Vagina (tissue), 2 donors: ENCODE results near the gene LCLAT1. TPM values are rescaled to one million over a fixed set of nuclear protein-coding genes. Genes with fewer than 3 reads are reported as not detected.

Experiments
- DNase-seq, 2 donors: peaks; one replicate each; pipeline ENCODE4 v3.0.0-alpha.2; 2017; ENCODE audit errors: extremely low spot score in 2 of 2
- H3K27ac ChIP-seq: fragments of 200-600 bp; sonication (generic); one replicate; pipeline ENCODE4 v1.5.1; 2019
- H3K27me3 ChIP-seq: fragments of 200-600 bp; sonication (generic); one replicate; pipeline ENCODE4 v1.5.1; 2019
- H3K36me3 ChIP-seq, 2 donors: fragments of 200-600 bp; sonication (generic); one replicate each; pipeline ENCODE4 v1.5.1; 2017 to 2019
- H3K4me1 ChIP-seq: fragments of 200-600 bp; sonication (generic); one replicate; pipeline ENCODE4 v1.5.1; 2019
- H3K4me3 ChIP-seq, 2 donors: fragments of 200-600 bp; sonication (generic); 1 replicate in 1 of 2; 2 replicates in 1 of 2; pipeline ENCODE4 v1.5.1; 2016 to 2019
- H3K9me3 ChIP-seq: fragments of 200-600 bp; sonication (generic); one replicate; pipeline ENCODE4 v1.5.1; 2019
- POLR2A ChIP-seq, 2 donors: fragments of 450-650 bp; IDR thresholded peaks; one replicate each; pipeline ENCODE4 v1.6.1; 2017; ENCODE audit warnings: antibody characterized with exemption in 2 of 2, mild to moderate bottlenecking in 2 of 2, moderate library complexity in 2 of 2
- POLR2AphosphoS5 ChIP-seq, 2 donors: sonication (generic); formaldehyde crosslinking; IDR thresholded peaks; one replicate each; pipeline ENCODE4 v1.9.0; 2017; ENCODE audit warnings: antibody characterized with exemption in 2 of 2, mild to moderate bottlenecking in 2 of 2, low read depth in 1 of 2; ENCODE audit not compliant: insufficient read depth in 1 of 2
- intact Hi-C: fragments of 100-400 bp; cut with DNase I; formaldehyde crosslinking; loops from one replicate; pipeline ENCODE4 v1.15.1; 2023
- total RNA-seq: library from RNA; depleted of rRNA; stranded (reverse); fragments of >200 nt; gene quantifications from one replicate; pipeline ENCODE4 v1.2.3, GENCODE V29; 2016
- TF ChIP-seq, protein P1 (sequence below), 3 experiments: fragments of 450-650 bp in 2 of 3; fragments of 200-600 bp in 1 of 3; sonication (generic) in 1 of 3; IDR thresholded peaks; one replicate each; pipeline ENCODE4 v1.5.1; 2017 to 2019; ENCODE audit warnings: antibody characterized with exemption in 3 of 3, mild to moderate bottlenecking in 2 of 3, moderate library complexity in 2 of 3

LCLAT1 gene
- total RNA-seq, 1 donor from 2014 or later, result 19.6 TPM

DNA sequence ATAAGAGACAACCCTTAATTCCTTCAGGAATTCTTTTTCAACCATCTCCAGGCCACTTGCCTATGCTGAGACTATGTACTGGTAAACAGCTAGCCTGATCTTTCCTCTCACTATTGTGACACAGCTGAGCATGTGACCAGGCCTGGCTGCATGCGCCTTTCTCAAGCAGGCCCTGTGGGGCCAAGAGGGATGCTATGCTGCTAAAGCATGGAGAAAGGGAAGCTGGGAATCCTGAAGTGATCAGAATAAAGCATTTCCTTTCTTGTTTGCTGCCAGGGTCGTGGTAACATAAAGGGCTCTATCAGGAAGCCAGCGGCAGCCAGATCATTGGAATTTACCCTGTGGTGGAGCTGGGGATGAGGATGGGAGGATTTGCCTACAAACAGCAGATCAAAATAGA, 29.8 kb upstream of the LCLAT1 start:
- Histone ChIP-seq H3K27ac (peak overlapping the region; percentile 46), H3K4me1 (peaks cover 33% of the 10 kb centered on the region), H3K27me3 (no peaks in the 10 kb centered on the region), H3K4me3 (no peak overlapping the region), H3K9me3 (no peaks in the 10 kb centered on the region), H3K36me3 (no peaks in the 10 kb centered on the region)
- intact Hi-C loops, result no loop called here
- TF ChIP-seq, protein P1, sequence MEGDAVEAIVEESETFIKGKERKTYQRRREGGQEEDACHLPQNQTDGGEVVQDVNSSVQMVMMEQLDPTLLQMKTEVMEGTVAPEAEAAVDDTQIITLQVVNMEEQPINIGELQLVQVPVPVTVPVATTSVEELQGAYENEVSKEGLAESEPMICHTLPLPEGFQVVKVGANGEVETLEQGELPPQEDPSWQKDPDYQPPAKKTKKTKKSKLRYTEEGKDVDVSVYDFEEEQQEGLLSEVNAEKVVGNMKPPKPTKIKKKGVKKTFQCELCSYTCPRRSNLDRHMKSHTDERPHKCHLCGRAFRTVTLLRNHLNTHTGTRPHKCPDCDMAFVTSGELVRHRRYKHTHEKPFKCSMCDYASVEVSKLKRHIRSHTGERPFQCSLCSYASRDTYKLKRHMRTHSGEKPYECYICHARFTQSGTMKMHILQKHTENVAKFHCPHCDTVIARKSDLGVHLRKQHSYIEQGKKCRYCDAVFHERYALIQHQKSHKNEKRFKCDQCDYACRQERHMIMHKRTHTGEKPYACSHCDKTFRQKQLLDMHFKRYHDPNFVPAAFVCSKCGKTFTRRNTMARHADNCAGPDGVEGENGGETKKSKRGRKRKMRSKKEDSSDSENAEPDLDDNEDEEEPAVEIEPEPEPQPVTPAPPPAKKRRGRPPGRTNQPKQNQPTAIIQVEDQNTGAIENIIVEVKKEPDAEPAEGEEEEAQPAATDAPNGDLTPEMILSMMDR (IDR thresholded peaks at IDR 0.05), result no peak
- TF ChIP-seq POLR2AphosphoS5 (IDR thresholded peaks at IDR 0.05; ENCODE audit: insufficient read depth in 1 of 2, low read depth in 1 of 2), result peak in 1 of 2 donors; percentile 82
- no peak for TF ChIP-seq POLR2A (IDR thresholded peaks at IDR 0.05)
- DNase-seq, result no peak

- no peak for DNase-seq
- Histone ChIP-seq H3K9me3 (no peaks in the 10 kb centered on the region), H3K27me3 (no peaks in the 10 kb centered on the region), H3K4me3 (no peak overlapping the region), H3K36me3 (no peaks in the 10 kb centered on the region), H3K4me1 (peaks cover 33% of the 10 kb centered on the region), H3K27ac (peak overlapping the region; percentile 60)
- intact Hi-C loops, result no loop called here
- TF ChIP-seq POLR2A (IDR thresholded peaks at IDR 0.05) (no peak), POLR2AphosphoS5 (IDR thresholded peaks at IDR 0.05; ENCODE audit: insufficient read depth in 1 of 2, low read depth in 1 of 2) (no peak)
- TF ChIP-seq, protein P1 (IDR thresholded peaks at IDR 0.05), result no peak
Observed at GRCh38 chr2:30421026-30421603, 25.9 kb upstream of the LCLAT1 start.

DNA sequence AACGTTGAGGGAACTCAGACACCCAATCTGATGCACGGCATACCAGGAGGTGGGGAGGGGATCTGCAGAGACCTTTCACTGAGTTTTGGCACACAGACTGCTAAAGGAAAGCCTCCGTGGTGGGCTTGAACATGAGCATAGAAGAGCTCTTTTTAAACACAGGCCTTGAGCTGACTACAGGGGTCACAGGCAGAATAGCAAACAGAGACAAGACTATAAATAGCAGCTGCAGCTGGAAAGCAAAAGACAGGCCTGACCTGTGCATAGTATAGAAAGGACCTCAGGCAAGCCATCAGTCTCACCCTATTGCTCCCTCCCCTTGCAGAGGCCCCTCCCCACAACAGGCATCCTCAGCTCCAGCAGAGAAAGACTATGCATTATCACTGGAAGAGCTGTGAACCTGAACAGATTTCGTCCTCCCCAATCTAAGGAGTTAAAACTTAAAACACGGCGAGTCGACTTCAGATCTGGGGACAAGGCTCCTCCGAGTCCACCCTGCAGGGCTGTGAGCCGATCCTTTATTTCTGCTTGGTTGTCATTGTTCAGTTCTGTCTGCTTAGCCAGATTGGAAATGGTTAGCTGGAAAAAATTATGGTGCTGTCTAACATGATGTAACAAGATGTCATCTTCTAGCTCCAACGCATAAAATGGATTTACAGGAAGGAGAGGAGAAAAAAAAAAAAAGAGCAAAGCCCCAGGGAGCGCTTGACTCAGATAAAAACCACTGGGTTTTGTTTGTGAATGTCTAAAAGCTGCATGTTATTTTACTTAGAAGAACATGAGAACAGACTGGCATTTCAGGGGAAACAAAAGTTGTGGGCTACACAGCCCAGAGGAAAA, 25.2 kb upstream of the LCLAT1 start:
- H3K4me3 ChIP-seq, result no peak overlapping the region

GRCh38 chr2:30422444-30423040, 24.5 kb upstream of the LCLAT1 start:
- no peak for DNase-seq
- Histone ChIP-seq H3K27me3 (no peaks in the 10 kb centered on the region), H3K27ac (peak overlapping the region; percentile 60), H3K4me3 (no peak overlapping the region), H3K9me3 (no peaks in the 10 kb centered on the region), H3K4me1 (peaks cover 34% of the 10 kb centered on the region), H3K36me3 (no peaks in the 10 kb centered on the region)
- TF ChIP-seq, protein P1 (IDR thresholded peaks at IDR 0.05), result no peak
- no peak for TF ChIP-seq POLR2A (IDR thresholded peaks at IDR 0.05)
- no peak for TF ChIP-seq POLR2AphosphoS5 (IDR thresholded peaks at IDR 0.05; ENCODE audit: insufficient read depth in 1 of 2, low read depth in 1 of 2)
- intact Hi-C loops, result no loop called here

More for the DNA sequence above, 25.2 kb upstream of the LCLAT1 start:
- peak overlapping the region; percentile 60 for H3K27ac ChIP-seq
- H3K27me3 ChIP-seq, result no peaks in the 10 kb centered on the region
- intact Hi-C loops, result no loop called here
- no peak for DNase-seq
- TF ChIP-seq POLR2AphosphoS5 (IDR thresholded peaks at IDR 0.05; ENCODE audit: insufficient read depth in 1 of 2, low read depth in 1 of 2) (no peak), POLR2A (IDR thresholded peaks at IDR 0.05) (no peak)
- TF ChIP-seq, protein P1 (IDR thresholded peaks at IDR 0.05), result no peak
- H3K36me3 ChIP-seq, result no peaks in the 10 kb centered on the region
- no peaks in the 10 kb centered on the region for H3K9me3 ChIP-seq
- peaks cover 33% of the 10 kb centered on the region for H3K4me1 ChIP-seq
